Measurements from ENCODE around the gene IGDCC3.
A peak's percentile ranks its signal among the peaks of the same experiment; 100 is the strongest.
"Not testable (repeated sequence)": the region's sequence is repeated elsewhere in the genome, so short reads cannot be mapped to it uniquely, and the experiment has no call there.

Gene IGDCC3

DNA sequence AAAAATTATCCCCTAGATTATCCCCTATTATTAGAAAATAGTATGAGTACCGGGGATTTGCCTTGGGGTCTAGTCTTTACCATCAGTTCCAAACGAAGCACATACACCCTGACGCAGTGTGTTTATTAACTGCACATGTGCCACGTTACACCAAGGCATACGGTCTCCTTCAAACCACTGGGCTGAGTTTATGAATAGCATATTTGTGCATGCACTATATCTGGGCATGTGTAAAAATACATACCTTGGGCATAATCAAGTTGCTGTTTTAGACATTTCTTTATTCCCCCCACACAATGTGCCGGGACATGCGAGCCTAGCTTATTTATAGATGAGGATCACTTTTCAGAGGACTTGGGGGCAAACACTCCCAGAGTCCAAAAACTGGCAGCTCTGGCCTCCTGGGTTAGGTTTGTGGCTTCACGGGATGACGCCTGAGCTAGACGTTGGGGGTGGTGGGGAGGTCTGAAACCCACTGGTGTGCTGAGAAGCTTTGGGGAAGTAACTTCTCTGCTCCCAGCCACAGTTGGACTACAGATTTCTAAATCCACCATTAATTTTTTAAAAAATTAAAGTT is 28.7 kb upstream of the IGDCC3 start:
- DNase-seq (ENCODE audit: low spot score), result no peak

DNA sequence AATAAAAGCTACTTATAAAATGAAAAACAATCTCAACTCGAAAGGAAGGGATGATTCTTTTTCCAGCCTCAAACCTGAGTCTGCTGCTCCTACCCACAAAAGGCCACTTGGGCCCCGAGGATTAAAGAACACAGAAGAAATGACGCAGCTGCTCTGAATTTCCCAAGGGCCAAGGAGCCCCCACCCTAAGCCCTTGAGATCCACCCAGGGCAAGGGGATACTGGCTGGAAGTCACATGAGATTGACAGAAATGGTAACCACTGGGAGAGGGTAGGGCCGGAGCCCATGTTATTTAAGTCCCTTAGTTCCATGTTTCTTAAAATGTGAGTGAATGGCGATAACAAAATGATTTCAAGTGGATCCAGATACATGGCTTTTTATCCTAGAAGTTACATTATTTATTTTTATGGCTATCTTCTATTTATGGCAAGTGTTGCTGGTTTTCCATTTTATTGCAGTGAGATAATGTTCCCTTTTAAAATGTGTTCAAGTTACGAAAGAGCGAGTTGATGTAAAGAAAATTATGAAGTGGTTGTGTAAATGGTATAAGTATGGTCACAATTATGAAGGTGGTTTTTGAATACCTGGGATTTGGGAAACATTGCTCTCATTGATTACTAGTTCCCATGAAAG is 28.1 kb upstream of the IGDCC3 start:
- no peak for DNase-seq (ENCODE audit: low spot score)

DNA sequence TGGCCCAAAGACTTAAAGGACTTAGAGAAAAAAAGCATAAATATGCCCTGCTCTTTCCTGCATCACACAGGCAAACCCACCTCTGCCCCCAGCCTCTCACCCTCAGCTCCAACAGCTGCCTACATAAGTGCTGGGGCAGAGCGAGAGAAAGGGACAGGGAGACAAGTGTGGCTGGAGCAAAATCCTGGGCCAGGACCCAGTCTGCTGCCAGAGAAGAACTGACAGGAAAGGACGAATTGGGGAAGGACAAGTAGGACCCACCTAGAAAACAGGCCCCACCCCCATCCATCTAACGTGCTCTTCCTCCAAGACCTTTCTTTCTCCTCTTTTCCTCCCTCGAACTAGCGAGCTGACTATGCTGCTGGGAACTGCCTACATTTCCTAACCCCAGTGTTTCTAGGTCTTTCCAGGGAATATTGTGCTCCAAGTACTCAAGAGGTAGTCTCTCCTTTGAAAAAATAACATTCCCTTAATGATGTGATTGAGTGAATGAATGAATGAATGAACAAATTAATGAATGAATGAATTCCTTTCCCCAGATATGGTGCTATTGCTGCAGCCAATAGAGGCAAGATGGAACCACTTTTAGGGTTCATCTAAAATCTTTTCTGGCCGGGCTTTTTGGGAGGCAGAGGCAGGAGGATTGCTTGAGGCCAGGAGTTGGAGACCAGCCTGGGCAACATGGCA is 26.5 kb upstream of the IGDCC3 start:
- no peak for DNase-seq (ENCODE audit: low spot score)

DNA sequence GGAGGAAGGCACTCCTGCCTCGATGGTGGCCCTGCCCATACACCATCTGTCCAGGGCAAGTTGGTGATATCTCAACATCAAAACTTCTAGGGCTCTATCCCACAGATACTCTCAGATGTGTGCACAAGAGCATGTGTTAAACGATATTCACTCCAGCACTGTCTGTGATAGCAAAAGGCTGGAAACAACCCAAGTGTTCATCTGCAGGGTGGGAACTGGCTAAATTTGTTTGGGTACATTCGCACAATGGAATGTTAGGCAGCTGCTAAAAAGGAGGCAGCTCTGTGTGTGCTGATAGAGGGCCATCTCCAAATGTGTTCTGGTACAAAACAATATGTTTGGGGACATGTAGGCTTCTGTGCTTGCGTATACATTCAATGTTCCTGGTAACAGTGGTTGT is 25.2 kb upstream of the IGDCC3 start:
- no peak for DNase-seq (ENCODE audit: low spot score)

DNA sequence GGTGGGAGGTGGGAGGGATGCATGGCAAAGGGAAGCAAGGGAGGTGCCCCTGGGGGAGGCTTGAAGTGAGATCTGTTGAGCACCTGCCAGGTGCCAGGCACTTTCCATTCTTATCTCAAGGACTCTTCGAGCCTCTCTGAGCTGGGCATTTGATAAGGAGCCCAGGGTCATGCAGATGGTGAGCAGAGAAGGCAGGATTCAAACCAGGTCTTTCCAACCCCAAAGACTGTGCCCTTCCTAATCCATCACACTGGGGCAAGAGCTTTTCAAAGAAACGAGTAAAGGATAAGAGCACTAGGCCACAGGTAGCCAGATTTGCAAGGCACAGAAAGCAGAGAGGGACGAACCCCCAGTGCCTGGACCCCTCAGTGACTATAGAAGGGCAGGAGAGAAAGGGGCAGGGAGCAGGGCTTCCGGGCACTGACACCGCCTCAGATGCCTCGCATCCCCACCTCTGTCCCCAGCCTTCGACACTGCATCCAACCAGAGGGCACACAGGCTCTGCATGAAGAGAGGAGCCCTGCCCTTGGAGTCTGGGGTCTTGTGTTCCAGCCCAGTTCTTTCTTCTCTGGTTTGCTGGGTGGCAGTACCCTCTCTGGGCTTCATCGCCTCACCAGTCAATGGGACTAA is 23.9 kb upstream of the IGDCC3 start:
- DNase-seq (ENCODE audit: low spot score), result no peak

DNA sequence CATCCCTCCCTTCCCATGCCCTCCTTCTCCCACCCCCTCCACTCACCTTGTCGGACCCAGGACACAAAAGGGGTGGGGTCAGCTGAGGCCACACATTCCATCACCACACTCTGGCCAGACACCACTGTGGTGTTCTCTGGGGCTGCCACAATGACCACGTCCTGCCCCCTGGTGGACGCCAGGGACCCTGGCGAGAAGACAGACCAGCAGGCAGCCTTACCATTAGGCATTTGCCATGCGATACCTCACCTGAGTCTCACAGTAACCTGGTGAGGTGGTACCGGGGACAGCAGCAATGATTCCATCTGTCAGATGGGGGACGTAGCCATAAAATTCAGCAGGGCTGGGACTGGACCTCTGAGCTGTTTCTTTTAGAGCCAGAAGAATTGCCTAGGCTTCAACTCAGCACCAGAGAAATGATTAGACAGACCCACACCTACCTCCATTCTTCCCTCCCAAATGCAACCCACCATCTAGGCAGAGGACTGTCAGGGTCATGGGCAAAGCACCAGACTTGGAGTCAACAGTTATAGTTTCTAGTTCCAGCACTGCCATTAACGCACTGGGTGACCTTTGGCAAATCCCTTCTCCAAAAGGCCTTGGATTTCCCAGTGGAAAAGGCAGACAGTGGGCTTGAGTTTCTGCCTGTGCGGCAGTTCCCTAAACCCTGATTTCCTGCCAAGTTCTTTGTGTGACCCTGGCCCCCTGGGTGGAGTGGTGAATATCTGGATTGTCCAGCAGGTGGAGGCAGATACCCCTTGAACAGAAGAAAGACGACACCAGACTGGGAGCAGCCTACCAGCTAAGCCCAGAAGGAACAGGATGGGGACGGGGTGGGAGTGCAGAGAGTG is 23.2 kb upstream of the IGDCC3 start:
- DNase-seq (ENCODE audit: low spot score), result peak; percentile 62

DNA sequence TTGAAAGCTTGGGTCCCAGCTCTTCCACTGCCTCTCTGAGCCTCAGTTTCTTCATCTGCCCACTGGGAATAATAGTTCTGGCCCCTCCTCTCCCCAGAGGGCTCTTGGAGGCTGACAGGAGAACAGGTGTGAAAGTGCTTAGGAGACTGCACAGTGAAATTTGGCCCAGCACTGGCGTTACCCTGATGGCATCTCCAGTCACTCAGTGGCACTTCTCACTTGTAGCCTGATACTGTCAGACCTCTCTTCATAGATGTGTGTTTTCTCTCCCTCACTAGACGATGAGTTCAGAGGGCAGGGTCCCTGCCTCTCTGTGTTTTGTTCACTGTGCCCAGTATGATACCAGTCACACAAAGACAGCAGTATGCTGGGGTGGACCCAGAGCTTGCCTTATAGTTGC is 22.2 kb upstream of the IGDCC3 start:
- DNase-seq (ENCODE audit: low spot score), result no peak

DNA sequence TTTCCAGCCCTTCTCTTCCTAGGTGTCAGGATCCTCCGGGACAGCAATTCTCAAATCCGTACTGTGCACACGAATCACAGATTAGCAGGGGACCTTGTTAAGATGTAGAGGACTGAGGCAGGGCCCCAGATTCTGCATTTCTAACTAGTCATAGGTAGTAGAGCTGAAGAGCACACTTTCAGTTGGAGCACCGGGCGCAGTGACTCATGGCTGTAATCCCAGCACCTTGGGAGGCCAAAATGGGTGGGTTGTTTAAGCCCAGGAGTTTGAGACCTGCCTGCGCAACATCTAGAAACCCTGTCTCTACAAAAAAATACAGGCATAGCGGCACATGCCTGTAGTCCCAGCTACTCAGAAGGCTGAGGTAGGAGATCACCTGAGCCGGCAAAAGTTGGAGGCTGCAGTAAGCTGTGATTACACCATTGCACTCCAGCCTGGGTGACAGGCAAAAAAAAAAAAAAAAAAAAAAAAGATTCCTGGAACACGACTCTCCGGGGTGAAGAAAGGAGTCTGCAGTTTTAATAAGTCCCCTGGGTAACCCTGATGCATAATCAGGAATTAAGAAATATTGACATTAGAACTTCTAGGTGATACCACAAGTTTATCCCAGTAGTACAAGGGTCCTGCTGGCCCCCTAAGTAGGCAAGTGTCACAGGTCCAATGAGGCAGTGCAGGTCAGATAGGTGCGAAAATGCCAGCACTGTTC is 21.4 kb upstream of the IGDCC3 start:
- DNase-seq (ENCODE audit: low spot score), result no peak

DNA sequence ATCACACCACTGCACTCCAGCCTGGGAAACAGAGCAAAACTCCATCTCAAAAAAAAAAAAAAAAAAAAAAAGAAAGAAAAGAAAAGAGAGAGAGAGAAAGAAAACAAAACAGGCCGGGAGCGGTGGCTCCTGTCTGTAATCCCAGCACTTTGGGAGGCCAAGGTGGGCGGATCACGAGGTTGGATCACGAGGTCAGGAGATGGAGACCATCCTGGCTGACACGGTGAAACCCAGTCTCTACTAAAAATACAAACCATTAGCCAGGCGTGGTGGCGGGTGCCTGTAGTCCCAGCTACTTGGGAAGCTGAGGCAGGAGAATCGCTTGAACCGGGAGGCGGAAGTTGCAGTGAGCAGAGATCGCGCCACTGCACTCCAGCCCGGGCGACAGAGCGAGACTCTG is 20.7 kb upstream of the IGDCC3 start:
- not testable (repeated sequence) for DNase-seq (ENCODE audit: low spot score)

DNA sequence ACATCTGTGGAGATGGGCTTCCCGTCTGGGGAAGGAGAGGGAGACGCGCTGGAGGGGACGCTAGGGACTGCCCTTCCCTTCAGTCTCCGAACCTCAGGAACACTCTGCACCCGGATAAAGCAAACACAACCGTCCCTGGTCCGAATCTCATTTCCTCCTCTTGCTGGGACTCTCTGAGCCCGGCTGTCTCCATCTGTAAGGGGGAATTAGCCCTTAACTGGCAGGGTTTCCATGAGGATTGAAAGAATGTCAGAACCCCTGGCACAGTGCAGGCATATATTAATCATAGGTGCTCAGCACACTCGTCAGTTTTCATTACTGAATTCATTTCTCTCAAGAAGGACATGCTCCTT is 19.1 kb upstream of the IGDCC3 start:
- DNase-seq (ENCODE audit: low spot score), result no peak

DNA sequence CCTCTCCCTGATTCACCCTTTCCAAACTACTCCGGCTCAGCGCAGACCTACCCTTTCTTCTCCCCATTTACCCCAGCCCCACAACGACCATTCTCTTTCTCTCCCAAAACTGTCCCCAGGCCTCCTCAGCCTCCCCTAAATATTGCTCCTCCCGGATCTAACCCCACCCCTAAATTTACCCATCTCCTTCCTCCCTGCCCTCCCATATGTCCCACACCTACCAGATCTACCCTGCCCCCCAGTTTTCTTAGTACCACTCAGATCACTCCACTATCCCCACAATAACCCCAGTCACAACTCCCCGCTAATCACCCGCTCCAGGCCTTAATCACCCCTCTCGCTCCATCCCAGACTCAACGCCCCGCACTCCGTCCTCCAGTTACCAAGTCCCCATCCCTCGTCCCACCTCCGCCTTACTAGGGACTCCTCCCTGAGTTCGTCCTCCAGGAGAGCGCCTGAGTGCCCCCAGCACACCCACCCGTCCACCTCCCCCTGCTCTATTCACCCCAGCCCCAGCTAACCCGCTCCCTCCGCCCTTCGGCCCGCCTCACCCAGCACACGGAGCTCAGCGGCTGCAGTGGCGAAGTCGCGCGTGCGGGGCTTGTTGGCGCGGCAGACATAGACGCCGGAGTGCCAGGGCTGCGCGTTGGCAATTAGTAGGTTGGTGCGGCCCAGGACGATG is 18.6 kb upstream of the IGDCC3 start:
- no peak for DNase-seq (ENCODE audit: low spot score)

DNA sequence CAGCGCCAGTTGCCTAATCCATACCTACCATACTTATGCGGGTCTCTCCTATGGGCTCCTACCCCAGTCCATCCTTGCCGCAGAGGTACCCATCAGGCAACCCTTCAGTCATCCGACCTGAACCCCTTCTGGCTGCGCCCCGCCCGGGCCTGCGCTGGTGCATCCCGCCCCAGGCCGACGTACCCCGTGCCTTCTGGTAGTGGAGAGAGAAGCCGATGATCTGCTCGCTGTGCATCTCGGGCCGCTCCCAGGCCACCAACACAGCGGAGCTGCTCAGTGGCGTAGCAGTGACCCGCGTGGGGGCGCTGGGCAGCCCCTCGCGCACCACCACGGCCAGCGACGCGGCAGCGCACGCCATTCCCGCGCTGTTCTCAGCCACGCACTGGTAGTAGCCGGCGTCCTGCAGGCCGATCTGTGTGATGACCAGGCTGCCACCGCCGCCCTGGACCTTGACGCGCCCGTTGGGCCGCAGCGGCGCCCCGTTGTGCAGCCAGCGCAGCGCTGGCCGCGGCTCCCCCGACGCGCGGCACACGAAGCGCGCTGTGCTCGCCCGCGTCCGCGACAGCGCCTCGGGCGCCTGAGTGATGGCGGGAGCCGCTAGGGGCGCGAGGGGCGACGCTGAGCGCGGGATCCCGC is 17.9 kb upstream of the IGDCC3 start:
- DNase-seq (ENCODE audit: low spot score), result no peak

DNA sequence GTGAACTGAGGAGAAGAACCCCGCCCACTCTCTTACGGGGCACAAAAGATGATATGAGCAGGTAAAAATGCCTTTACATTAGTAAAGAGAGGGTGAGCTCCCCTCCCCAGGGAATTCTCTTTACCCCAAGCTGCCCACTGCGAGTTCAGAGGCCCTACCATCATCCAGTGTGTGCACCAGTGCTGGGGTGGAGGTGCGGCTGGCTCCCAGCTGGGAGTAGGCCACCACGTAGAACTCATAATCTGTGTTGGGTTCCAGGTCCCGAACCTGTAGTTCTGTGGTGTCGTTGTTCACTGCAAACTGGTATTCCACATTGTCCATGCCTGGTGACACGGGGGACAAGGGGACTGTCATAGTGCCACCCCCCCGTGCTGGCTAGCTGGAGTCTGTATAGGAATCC is 17.1 kb upstream of the IGDCC3 start:
- no peak for DNase-seq (ENCODE audit: low spot score)

DNA sequence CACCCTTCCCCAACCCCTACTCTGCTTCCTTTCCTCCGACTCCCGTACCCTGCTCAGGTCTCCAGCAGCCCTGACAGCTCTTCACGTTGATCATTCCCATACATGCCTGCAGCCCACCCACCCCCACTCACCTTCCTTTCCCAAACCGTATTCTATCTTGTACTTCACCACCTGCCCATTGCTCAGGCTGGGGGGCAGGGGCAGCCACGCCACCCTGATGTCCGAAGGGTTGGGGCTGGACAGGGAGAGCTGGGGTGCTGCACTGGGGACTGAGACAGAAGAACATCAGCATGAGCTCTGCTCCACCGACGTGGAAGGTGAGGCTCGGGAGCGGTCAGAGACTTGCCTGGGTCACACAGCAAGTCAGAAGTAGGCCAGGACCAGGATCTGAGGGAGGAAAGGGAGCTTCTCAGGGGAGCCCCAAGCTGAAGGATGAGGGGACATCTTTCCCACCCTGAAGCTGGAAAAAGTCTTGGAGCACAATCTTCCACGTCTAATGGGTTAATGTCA is 16.5 kb upstream of the IGDCC3 start:
- DNase-seq (ENCODE audit: low spot score), result no peak

DNA sequence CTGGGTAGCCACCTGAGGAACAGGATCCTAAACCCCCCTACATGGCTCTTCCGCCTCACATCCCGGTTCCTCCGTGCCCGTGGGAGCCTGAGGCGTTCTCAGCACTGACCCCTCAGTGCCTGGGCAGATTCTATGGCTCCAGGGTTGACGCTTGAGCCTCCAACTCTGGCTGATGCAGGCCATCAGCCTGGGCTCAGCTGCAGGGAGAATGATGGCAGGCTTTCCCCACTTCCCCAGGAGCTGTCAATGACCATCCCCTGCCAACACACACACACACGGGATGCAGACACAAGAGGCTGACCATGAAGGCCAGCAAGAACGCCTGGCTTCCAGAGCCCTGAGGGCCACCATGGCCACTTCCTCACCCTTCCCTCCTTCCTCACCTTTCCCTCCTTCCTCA is 15.8 kb upstream of the IGDCC3 start:
- DNase-seq (ENCODE audit: low spot score), result no peak

DNA sequence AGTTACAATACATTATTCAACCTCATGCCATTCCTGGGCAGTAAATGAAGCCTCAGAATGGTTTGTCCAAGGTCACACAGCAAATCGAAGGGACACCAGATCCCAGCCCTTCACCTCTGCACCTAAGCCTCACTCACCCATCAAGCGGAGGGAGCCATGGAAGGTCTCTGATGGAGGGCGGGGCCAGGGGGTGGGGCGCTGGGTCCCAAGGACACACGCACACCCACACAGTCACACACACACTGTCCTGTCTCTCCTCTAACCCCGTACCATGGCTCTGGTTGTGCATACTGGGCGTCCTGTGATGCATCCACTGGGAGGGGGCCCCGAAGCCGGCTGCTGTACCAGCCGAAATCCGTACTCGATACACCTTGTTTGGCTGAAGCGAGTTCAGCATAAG is 15.3 kb upstream of the IGDCC3 start:
- no peak for DNase-seq (ENCODE audit: low spot score)

DNA sequence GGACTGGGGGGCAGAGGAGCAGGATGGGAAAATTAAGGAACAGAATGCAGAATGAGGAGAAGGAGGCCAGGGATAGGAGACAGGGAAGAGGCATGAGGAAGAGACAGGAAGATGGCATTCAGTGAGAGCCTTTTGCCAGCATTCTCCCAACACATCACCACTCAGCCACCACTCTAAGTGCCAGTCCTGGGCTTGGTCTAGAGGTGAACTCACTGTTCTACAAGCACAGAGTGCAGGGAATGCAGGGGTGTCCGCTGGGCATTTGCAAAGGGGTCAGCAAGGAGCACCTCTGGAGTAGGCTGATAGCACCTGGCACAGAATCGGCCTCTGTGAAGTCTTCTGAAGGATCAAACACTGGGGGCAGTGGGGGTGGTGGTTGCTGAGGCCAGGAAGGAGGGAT is 14.6 kb upstream of the IGDCC3 start:
- no peak for DNase-seq (ENCODE audit: low spot score)

DNA sequence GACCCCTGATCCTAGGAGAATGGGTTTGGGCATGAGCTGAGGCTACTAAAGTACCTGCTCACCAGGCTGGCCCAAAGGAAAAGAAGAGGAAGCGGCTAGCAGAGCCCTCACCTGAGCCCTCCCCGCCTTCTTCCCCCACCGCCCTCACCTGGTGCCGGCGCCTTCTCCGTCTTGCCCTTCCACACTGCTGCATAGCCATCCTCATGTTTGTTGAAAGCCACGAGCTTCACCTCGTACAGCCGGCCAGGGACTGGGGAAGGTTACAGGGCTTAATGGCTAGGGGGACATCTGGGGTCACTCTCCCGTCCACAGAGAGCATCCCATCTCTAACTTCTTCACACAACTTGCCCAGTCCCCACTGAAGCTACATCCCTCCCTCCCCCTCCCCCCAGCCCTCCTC is 13.9 kb upstream of the IGDCC3 start:
- no peak for DNase-seq (ENCODE audit: low spot score)

DNA sequence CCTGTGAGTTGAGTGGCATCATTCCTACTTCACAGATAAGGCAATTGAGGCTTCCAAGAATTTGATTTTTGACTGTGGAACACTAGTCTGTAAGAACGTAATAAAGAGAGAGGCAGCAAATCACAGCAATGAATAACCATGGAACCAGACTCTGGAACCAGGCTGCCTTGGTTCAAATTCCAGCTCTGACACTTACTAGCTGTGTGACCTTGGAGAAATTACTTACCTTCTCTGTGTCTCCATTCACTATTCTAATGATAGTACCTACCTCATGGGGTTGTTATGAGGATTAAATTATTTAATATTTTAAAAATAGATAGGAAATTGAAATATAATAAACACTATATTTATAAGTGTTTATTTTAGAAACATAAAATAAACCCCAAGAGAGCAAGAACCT is 12.6 kb upstream of the IGDCC3 start:
- DNase-seq (ENCODE audit: low spot score), result no peak

DNA sequence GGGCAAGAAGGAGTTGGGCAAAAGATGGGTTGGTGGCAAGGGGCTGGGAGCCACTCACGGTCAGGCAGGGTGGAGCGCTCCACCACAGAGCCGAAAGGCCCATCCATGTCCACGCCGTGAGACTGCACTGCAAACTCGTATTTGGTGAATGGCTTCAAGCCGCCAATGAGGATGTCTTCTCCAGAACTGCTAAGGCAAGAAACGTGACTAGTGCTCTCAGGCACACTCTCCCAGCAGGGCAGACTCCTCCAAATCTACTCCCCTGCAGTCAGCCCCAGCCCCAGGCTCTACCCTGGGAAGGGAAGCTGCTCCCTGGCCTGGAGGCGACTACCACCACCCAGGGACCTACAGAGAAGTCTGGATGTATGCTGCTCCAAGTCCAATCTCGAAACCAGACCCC is 11.4 kb upstream of the IGDCC3 start:
- DNase-seq (ENCODE audit: low spot score), result no peak
